ENCODE measurements around the gene NEU1.
A peak's percentile ranks its signal among the peaks of the same experiment; 100 is the strongest.
"Not testable (repeated sequence)": the region's sequence is repeated elsewhere in the genome, so short reads cannot be mapped to it uniquely, and the experiment has no call there.

The NEU1 gene

GRCh38 chr6:31847276-31847978 is 15.2 kb downstream of the NEU1 start:
- no peak overlapping the region for H3K4me3 ChIP-seq (ENCODE audit: low read length)
- no peak for DNase-seq (ENCODE audit: low read depth)
- no peak for TF ChIP-seq CTCF (conservative IDR thresholded peaks at IDR 0.05; ENCODE audit: low read depth, low read length)

GRCh38 chr6:31844507-31844906 is 18.1 kb downstream of the NEU1 start:
- no peak for DNase-seq (ENCODE audit: low read depth)
- no peak for TF ChIP-seq CTCF (conservative IDR thresholded peaks at IDR 0.05; ENCODE audit: low read depth, low read length)
- H3K4me3 ChIP-seq (ENCODE audit: low read length) = no peak overlapping the region

- no peak for DNase-seq (ENCODE audit: low read depth)
- no peak for TF ChIP-seq CTCF (conservative IDR thresholded peaks at IDR 0.05; ENCODE audit: low read depth, low read length)
- no peak overlapping the region for H3K4me3 ChIP-seq (ENCODE audit: low read length)
These were observed 20.6 kb downstream of the NEU1 start for GRCh38 chr6:31842053-31842452.

- not testable (repeated sequence) for DNase-seq (ENCODE audit: low read depth); H3K4me3 ChIP-seq (ENCODE audit: low read length)
These were observed 22.9 kb downstream of the NEU1 start for GRCh38 chr6:31839779-31840126.

- no peak for TF ChIP-seq CTCF (conservative IDR thresholded peaks at IDR 0.05; ENCODE audit: low read depth, low read length)
- no peak for DNase-seq (ENCODE audit: low read depth)
- H3K4me3 ChIP-seq (ENCODE audit: low read length) = peak overlapping the region; percentile 97
These were observed 23.7 kb downstream of the NEU1 start for GRCh38 chr6:31838968-31839367.

GRCh38 chr6:31838114-31838553 is 24.5 kb downstream of the NEU1 start:
- H3K4me3 ChIP-seq (ENCODE audit: low read length) = peak overlapping the region; percentile 97

GRCh38 chr6:31837369-31838113 is 25.1 kb downstream of the NEU1 start:
- TF ChIP-seq CTCF (conservative IDR thresholded peaks at IDR 0.05; ENCODE audit: low read depth, low read length) = no peak
- DNase-seq (ENCODE audit: low read depth) = no peak
- H3K4me3 ChIP-seq (ENCODE audit: low read length) = peak overlapping the region; percentile 97

More at GRCh38 chr6:31838114-31838553, 24.5 kb downstream of the NEU1 start:
- DNase-seq (ENCODE audit: low read depth) = not testable (repeated sequence)
